GM21786 (cell line): Measurements from ENCODE around the gene SMURF1.

Experiments used
- ATAC-seq: cut with Tn5 transposase; IDR thresholded peaks from one replicate; pipeline ENCODE4 v1.9.1; 2021; ENCODE audit not compliant: unreplicated experiment

SMURF1 gene

DNA sequence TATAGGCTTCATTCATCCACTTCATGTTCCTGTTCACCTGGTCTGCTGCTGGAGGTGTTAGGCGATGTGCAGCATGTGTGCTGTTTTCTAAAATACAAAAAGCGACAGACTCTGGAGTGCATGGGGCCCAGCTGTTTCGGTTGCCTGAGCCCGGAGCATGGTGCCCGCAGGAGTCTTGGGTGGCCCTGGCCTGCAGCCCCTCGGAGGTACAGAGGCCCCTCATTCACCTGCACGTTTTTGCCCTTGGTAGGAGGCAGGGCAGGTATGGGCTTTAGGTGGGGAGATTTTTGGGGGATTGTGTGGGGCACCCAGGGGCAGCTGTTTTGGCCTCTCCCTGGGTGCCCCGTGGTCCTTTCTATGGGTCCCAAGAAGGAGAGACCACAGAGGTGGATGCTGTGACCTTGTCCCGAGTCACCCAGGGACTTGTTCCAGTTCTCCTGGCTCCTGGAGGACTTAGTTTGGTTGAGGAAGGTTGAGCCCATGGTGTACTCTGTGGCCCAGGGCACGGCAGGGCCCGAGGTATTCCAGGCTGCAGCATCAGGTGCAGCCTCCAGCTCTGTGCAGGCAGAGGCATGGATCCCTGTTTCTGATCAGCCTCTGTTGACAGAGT is 134.9 kb downstream of the SMURF1 start:
- ATAC-seq, result no peak

- no peak for ATAC-seq
Observed at GRCh38 chr7:99008181-99008631, 135.7 kb downstream of the SMURF1 start.

DNA sequence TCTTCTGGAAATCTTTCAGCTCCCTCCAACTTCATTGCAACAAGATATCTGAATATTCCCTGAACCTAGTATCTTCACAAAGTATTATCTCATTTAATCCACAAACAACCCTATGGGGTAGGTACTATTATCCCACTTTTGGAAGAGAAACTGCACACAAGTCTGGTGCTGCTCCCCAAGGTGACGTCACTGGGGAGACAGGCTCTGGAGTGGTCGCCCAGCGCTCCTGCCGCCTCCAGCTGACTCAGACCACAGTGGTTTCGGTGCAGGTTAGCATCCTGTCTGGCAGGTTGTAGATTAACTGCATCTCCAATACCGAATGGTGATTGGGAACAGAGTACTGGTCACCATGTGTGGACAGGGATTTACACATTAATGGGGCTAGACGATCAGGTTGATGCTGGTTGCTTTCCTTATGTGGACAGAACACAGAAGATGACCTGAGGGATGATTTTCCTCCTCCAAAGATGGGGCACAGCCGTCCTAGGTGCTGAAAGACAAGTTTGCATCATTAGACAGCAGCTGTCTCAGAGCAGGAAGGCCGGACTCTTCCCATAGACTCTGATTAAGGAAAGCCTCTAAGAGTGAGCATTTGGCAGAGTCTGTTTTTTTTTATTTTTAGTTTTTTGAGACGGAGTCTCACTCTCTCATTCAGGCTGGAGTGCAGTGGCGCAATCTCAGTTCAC is 137.0 kb downstream of the SMURF1 start:
- ATAC-seq, result no peak

- ATAC-seq, result no peak
Observed at GRCh38 chr7:99005776-99006175, 138.1 kb downstream of the SMURF1 start.

DNA sequence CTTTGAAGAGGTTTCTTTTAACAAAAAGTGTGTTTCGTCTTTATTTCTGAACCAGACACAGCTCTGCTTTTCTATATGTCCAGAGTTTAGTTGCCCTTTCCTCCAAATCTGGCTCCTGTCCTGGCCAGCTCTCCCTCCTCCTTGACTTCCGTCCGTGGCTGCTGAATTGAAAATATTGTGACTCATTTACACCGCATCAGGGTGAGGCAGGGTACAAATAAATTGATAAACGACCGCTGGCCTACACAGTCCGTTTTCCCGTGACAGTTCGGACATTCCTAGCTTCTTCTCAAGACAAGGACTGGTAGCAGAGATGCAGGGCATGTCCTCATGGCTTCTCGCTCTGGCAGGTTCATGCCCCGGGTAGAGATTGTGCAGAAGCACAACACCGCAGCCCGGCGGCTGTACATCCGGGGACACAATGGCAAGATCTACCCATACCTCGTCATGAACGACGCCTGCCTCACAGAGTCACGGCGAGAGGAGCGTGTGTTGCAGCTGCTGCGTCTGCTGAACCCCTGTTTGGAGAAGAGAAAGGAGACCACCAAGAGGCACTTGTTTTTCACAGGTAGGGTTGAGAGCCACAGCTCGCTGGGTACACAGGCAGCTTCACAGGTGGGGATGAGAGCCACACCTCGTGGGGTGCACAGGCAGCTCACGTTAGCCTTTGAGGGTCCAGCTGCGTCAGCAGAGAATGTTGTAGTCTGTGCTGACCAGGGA is 139.0 kb downstream of the SMURF1 start:
- ATAC-seq, result no peak

DNA sequence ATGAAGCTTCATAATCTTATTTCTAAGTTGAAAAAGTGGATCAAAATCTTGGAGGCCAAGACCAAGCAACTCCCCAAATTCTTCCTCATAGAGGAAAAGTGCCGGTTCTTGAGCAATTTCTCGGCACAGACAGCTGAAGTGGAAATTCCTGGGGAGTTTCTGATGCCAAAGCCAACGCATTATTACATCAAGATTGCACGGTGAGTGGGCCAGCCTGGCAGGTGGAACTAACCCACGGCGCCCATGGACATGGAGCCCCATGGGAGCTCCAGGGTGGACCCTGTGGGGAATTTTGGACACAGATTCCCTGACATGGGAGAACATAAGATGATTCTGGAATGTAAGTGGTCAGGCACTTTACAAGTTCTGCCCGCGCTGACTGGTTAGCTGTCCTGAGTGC is 139.7 kb downstream of the SMURF1 start:
- no peak for ATAC-seq

- ATAC-seq, result no peak
Observed at GRCh38 chr7:99003419-99003818, 140.5 kb downstream of the SMURF1 start.

DNA sequence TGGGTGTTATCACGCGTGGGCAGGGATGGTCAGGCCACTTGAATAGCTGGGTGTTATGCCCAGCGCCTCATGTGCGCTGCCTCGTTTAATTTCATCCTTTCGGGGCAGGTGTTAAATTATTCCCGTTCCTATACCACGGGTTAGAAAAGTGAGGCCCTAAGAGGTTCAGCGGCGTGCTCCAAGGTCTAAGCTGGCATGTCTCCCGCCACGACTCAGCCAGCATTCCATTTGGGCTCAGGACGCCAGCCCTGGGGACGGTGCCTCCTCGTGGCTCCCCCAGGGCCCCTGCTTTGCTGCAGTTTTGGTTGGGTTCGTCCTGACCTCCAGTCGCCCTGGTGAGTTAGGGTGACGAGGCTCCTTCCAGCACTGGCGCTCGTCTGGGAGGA is 141.1 kb downstream of the SMURF1 start:
- ATAC-seq, result no peak

DNA sequence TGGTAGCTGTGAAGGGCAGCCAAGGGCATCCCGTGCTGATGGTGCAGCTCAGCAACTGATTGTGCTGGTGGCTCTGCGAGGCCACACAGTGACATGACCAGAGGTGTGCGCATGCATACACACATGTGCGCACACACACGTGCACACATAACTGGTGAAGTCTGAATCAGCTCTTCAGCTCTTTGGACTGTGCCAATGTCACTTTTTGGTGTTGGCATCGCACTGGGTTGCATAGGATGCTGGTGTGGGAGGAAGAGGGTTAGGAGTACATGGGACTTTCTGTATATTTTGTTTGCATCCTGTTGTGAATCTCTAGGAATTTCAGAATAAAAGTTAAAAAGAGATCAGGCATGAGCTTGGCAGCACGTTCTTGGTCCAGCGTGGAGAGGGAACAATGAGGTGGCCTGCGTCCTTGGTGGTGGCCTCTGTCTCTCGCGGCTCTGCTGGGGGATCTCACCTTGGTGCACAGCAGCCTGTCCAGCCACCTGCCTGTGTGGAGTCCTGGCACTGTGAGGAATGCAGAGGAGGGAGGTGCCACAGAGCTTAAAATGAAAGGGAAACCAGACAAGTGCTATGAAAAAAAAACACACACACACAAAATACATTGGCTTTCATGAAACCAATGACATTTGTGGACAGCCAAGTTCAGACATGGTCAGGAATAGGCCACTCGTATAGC is 141.6 kb downstream of the SMURF1 start:
- ATAC-seq, result no peak

- ATAC-seq, result no peak
Observed at GRCh38 chr7:99001482-99002147, 142.3 kb downstream of the SMURF1 start.

GRCh38 chr7:99000904-99001465 is 142.9 kb downstream of the SMURF1 start:
- no peak for ATAC-seq

- ATAC-seq, result no peak
Observed at GRCh38 chr7:99000196-99000903, 143.6 kb downstream of the SMURF1 start.

DNA sequence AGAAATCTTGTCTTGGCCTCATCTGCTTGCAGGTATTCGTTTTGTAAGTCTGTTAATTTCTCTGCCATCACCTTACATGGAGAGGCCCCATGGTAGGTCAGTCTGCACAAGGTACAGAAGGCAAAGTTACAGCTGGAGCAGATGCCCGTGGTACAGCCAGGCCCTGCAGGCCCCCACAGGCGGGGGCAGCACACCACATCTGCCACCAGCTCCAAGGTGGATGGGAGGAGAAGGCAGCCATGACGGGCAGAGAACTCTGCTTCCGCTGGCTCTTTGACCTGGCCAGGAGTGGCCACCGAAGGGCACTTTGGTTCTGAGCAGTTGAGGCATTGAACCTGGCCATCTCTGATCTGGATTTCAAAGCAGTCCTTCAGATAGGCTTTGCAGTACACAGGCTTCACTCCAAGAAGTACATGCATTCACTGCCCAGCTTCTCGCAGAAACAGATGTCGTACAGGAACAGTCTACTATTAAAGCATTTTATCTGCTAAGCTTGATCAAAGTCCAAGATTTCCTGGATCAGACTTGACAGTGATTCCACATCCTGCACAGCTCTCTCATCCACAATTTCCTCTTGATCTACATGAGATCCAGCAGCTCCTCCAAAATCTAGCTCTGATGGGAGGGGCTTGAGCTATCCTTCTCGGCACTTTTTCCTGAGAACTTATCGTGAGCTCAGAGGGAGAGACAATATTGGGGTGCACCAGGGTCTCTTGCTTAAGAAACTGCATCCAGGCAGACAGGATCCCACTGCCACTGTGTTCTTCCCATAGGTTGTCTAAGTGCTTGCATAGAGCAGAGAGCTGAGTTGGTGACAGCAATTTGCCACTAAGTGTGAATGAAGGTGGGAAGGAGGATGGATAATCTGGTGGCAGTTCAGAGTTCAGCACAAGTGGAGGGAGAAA is 144.8 kb downstream of the SMURF1 start:
- no peak for ATAC-seq

GRCh38 chr7:98997846-98998245 is 146.1 kb downstream of the SMURF1 start:
- ATAC-seq, result no peak

DNA sequence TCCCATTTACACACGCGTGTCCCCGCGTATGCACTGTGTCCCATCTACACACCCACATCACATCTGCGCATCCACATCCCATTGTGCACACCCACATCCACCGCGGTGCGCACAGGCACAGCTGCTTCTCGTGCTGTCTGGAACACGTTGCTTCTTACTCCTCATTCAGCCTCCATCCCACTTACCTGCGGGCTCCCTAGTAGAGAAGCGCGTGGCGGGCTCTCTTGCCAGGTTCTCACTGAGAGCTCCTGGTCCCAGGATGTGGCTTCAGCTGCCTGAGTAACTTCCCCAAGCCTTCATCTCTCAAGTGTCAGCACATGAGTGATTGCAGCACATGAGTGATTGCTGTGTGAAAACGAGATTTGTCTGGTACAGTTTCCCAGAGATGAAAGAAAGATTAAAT is 147.8 kb downstream of the SMURF1 start:
- ATAC-seq, result no peak

- ATAC-seq, result no peak
Observed at GRCh38 chr7:98995523-98996149, 148.3 kb downstream of the SMURF1 start.

DNA sequence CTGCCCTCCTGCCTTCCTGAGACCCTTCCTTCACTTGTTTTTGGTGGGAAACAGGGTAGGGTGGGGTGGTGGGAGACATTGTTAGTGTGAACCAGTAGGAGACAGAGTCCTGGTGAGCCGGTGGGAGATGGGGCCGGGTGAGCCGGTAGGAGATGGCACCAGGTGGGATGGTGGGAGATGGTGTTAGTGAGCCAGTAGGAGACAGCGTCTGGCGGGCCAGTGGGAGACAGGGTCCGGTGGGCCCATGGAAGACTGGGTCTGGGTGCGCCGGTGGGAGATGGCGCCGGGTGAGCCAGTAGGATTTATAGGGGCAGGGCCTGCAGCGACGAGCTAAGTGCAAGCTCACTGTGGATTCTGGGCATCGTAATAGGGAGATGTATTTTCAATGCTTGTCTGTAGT is 148.8 kb downstream of the SMURF1 start:
- ATAC-seq, result no peak

- ATAC-seq, result no peak
Observed at GRCh38 chr7:98994046-98994944, 149.6 kb downstream of the SMURF1 start.
